Stomach (tissue), 4 donors: ENCODE measurements around the gene RABGAP1.

Experiments
- EP300 ChIP-seq: sonication (generic); formaldehyde crosslinking; IDR thresholded peaks from one replicate; pipeline ENCODE4 v1.6.1; 2017; ENCODE audit warnings: antibody characterized with exemption
- POLR2A ChIP-seq, 4 donors: fragments of 450-650 bp; IDR thresholded peaks; one replicate each; pipeline ENCODE4 v1.6.1; 2016; ENCODE audit warnings: antibody characterized with exemption in 4 of 4, control low read depth in 2 of 4, mild to moderate bottlenecking in 1 of 4, moderate library complexity in 1 of 4
- POLR2AphosphoS5 ChIP-seq, 3 donors: sonication (generic); formaldehyde crosslinking; IDR thresholded peaks; one replicate each; pipeline ENCODE4 v1.6.1; 2016; ENCODE audit warnings: antibody characterized with exemption in 3 of 3
- TF ChIP-seq, protein P1 (sequence below), 7 experiments: fragments of 450-650 bp in 4 of 7; fragments of 200-600 bp in 3 of 7; sonication (generic) in 3 of 7; IDR thresholded peaks; one replicate each; pipeline ENCODE4 v1.5.1; 2016 to 2019; ENCODE audit warnings: antibody characterized with exemption in 7 of 7, control low read depth in 2 of 7, mild to moderate bottlenecking in 1 of 7

DNA sequence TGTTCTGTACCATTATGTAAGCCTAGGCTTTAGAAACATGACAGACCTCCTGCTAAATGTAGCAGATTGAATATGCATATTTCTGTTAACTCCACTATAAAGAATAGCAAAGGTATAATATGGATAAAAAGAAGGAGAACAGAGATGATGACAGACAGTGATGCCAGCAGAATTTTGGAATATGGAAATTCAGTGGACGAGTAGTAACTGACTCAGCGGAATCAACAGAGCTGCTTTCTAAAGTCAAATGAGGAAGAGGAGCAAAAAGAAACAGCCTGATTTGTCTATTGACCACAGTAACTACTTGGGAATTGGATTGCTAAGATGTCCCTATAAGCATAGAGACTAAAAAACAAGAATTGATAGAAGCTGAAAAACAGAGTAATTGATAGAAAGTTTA lies 100.7 kb downstream of the RABGAP1 start:
- TF ChIP-seq POLR2AphosphoS5 (IDR thresholded peaks at IDR 0.05) = no peak
- TF ChIP-seq, protein P1, sequence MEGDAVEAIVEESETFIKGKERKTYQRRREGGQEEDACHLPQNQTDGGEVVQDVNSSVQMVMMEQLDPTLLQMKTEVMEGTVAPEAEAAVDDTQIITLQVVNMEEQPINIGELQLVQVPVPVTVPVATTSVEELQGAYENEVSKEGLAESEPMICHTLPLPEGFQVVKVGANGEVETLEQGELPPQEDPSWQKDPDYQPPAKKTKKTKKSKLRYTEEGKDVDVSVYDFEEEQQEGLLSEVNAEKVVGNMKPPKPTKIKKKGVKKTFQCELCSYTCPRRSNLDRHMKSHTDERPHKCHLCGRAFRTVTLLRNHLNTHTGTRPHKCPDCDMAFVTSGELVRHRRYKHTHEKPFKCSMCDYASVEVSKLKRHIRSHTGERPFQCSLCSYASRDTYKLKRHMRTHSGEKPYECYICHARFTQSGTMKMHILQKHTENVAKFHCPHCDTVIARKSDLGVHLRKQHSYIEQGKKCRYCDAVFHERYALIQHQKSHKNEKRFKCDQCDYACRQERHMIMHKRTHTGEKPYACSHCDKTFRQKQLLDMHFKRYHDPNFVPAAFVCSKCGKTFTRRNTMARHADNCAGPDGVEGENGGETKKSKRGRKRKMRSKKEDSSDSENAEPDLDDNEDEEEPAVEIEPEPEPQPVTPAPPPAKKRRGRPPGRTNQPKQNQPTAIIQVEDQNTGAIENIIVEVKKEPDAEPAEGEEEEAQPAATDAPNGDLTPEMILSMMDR (IDR thresholded peaks at IDR 0.05) = no peak
- no peak for TF ChIP-seq EP300
- TF ChIP-seq POLR2A (IDR thresholded peaks at IDR 0.05) = no peak
